ENCODE data around the gene ZBED4. TPM values are rescaled to one million over a fixed set of nuclear protein-coding genes. Genes with fewer than 3 reads are reported as not detected.

Gene ZBED4
- total RNA-seq, 2 experiments from 2014 or later, result 14.8 to 15.0 TPM

GRCh38 chr22:49856766-49857618 lies 3.3 kb downstream of the ZBED4 start:
- H3K36me3 Mint-ChIP-seq (ENCODE audit: low read depth), result peaks cover 10% of the 10 kb centered on the region
- no peaks in the 10 kb centered on the region for H3K9me3 Mint-ChIP-seq
- POLR2A ChIA-PET, result interaction anchor here (0.7 to 1.7 kb wide), 2 partner anchors 18 to 30 kb away, joined by 3 to 7 read pairs; no protein-coding TSS in a partner anchor
- H3K4me1 ChIP-seq (ENCODE audit: insufficient read depth, low read length), result peaks cover 57% of the 10 kb centered on the region
- H3K9me3 ChIP-seq (ENCODE audit: control insufficient read depth in 1 of 2, insufficient read depth in 1 of 2, low read length in 2 of 2), result no peaks in the 10 kb centered on the region
- no peak overlapping the region for H3K27ac Mint-ChIP-seq
- peaks cover 4% of the 10 kb centered on the region for H3K36me3 ChIP-seq (ENCODE audit: insufficient read depth, low read length)
- intact Hi-C loops (cut with DNase I, micrococcal nuclease), result loop anchor here in 1 of 2 experiments (10.0 kb wide), 1 partner anchor 52 kb away; no protein-coding TSS in a partner anchor
- no peaks in the 10 kb centered on the region for H3K27me3 ChIP-seq (ENCODE audit: control insufficient read depth in 1 of 2, insufficient read depth in 2 of 2, low read length in 2 of 2)
- peaks cover 54% of the 10 kb centered on the region for H3K4me1 Mint-ChIP-seq (ENCODE audit: low read depth)
- no peak overlapping the region for H3K27ac ChIP-seq (ENCODE audit: low read depth in 1 of 2, low read length in 2 of 2)
- ATAC-seq (ENCODE audit: poor library complexity) (no peak), DNase-seq (no peak)
- CTCF ChIA-PET, result no interaction called here
- no peak overlapping the region for H3K4me3 Mint-ChIP-seq
- no peak for TF ChIP-seq CTCF (IDR thresholded peaks at IDR 0.05)
- H3K4me3 ChIP-seq (ENCODE audit: low read length), result no peak overlapping the region
- no peaks in the 10 kb centered on the region for H3K27me3 Mint-ChIP-seq

GRCh38 chr22:49858827-49859226 lies 5.2 kb downstream of the ZBED4 start:
- POLR2A ChIA-PET, result no interaction called here
- no peak overlapping the region for H3K27ac Mint-ChIP-seq
- peaks cover 61% of the 10 kb centered on the region for H3K4me1 Mint-ChIP-seq (ENCODE audit: low read depth)

More at GRCh38 chr22:49858827-49859226, 5.2 kb downstream of the ZBED4 start:
- H3K27me3 ChIP-seq (ENCODE audit: control insufficient read depth in 1 of 2, insufficient read depth in 2 of 2, low read length in 2 of 2), result no peaks in the 10 kb centered on the region
- TF ChIP-seq CTCF (IDR thresholded peaks at IDR 0.05), result no peak
- H3K4me1 ChIP-seq (ENCODE audit: insufficient read depth, low read length), result peaks cover 55% of the 10 kb centered on the region
- H3K36me3 ChIP-seq (ENCODE audit: insufficient read depth, low read length), result peaks cover 4% of the 10 kb centered on the region
- H3K27me3 Mint-ChIP-seq, result no peaks in the 10 kb centered on the region
- H3K27ac ChIP-seq (ENCODE audit: low read depth in 1 of 2, low read length in 2 of 2), result no peak overlapping the region
- peaks cover 10% of the 10 kb centered on the region for H3K36me3 Mint-ChIP-seq (ENCODE audit: low read depth)
- ATAC-seq (ENCODE audit: poor library complexity), result no peak
- CTCF ChIA-PET, result no interaction called here
- peak overlapping the region; percentile 25 for H3K4me3 Mint-ChIP-seq
- DNase-seq, result no peak
- no peaks in the 10 kb centered on the region for H3K9me3 Mint-ChIP-seq
- no peaks in the 10 kb centered on the region for H3K9me3 ChIP-seq (ENCODE audit: control insufficient read depth in 1 of 2, insufficient read depth in 1 of 2, low read length in 2 of 2)
- no peak overlapping the region for H3K4me3 ChIP-seq (ENCODE audit: low read length)
- intact Hi-C loops (cut with DNase I, micrococcal nuclease), result loop anchor here in 1 of 2 experiments (10.0 kb wide), 1 partner anchor 54 kb away; no protein-coding TSS in a partner anchor
